Measurements from ENCODE around the gene QRICH1. TPM values are rescaled to one million over a fixed set of nuclear protein-coding genes. Genes with fewer than 3 reads are reported as not detected.
A peak's percentile ranks its signal among the peaks of the same experiment; 100 is the strongest.

The QRICH1 gene
- total and polyA plus RNA-seq, 2 of the 13 experiments (the other 11 are each of a cell fraction or from before 2014, with no cell fraction given) = 52.6 to 102 TPM

DNA sequence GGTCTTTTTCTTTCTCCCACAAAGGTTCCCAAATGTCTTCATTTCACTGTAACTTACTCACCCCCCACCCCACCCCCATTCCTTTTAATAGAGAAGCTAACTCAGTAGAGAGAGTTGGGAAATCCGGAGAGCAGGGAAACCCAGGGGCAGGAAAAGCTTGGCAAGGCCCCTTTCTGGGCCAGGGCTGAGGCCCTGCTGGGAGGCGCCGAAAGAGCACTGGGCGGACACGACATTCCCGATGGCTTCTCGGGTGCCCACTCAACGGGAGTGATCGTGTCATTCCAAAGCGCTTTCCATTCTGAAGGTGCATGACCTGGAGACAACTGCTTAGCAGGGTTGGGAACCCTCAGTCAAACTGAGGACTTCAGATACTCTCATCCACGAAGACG lies 73.9 kb downstream of the QRICH1 start:
- CTCF ChIA-PET (ENCODE audit: low intra/inter-chr PET ratio, low total read pairs) = no interaction called here
- POLR2A ChIA-PET = interaction anchor here (0.6 to 11.1 kb wide), 12 partner anchors 9 to 151 kb away, joined by 3 to 280 read pairs (median 8); partner anchors contain the start of genes ARIH2, IMPDH2, KLHDC8B and LAMB2

More for the DNA sequence above, 73.9 kb downstream of the QRICH1 start:
- Histone ChIP-seq H3K36me3 (replicated peaks in 1 of 2; ENCODE audit: control insufficient read depth in 1 of 2, insufficient read depth in 2 of 2, low read length in 2 of 2) (peaks cover 11 to 27% of the 10 kb centered on the region in 2 experiments; a peak in 4 of 5 replicates), H3K9ac (ENCODE audit: insufficient read depth, low read depth, low read length) (peak overlapping the region; percentile 99), H4K20me1 (ENCODE audit: insufficient read depth, low read length) (peaks cover 2% of the 10 kb centered on the region; the same call in 1 of the 2 replicates), H3K27ac (ENCODE audit: extremely low read length, insufficient read depth, low read length) (peak overlapping the region; percentile 99), H3K4me2 (ENCODE audit: low read depth, low read length) (peak overlapping the region; percentile 89), H3K4me3 (replicated peaks in 1 of 3; ENCODE audit: insufficient read depth in 1 of 3, low read depth in 2 of 3, low read length in 3 of 3) (peak overlapping the region; percentile 80 to 96 (median 89)), H3K27me3 (ENCODE audit: control insufficient read depth in 1 of 2, insufficient read depth in 2 of 2, low read length in 2 of 2) (no peaks in the 10 kb centered on the region; a peak in 1 of 5 replicates), H3K79me2 (ENCODE audit: insufficient read depth, low read length) (peaks cover 27% of the 10 kb centered on the region), H2AFZ (ENCODE audit: low read length) (no peak overlapping the region), H3K9me3 (ENCODE audit: low read length) (no peaks in the 10 kb centered on the region), H3K4me1 (ENCODE audit: insufficient read depth, low read length) (peaks cover 42% of the 10 kb centered on the region)
- TF ChIP-seq, protein P1, sequence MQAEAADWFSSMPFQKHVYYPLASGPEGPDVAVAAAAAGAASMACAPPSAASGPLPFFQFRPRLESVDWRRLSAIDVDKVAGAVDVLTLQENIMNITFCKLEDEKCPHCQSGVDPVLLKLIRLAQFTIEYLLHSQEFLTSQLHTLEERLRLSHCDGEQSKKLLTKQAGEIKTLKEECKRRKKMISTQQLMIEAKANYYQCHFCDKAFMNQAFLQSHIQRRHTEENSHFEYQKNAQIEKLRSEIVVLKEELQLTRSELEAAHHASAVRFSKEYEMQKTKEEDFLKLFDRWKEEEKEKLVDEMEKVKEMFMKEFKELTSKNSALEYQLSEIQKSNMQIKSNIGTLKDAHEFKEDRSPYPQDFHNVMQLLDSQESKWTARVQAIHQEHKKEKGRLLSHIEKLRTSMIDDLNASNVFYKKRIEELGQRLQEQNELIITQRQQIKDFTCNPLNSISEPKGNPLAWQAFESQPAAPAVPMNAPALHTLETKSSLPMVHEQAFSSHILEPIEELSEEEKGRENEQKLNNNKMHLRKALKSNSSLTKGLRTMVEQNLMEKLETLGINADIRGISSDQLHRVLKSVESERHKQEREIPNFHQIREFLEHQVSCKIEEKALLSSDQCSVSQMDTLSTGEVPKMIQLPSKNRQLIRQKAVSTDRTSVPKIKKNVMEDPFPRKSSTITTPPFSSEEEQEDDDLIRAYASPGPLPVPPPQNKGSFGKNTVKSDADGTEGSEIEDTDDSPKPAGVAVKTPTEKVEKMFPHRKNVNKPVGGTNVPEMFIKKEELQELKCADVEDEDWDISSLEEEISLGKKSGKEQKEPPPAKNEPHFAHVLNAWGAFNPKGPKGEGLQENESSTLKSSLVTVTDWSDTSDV (CRISPR knock-in tag; IDR thresholded peaks at IDR 0.05) = no peak
- TF ChIP-seq ZBTB38 (CRISPR knock-in tag; IDR thresholded peaks at IDR 0.05) = no peak
- no peak for TF ChIP-seq ZNF562 (CRISPR knock-in tag; IDR thresholded peaks at IDR 0.05; ENCODE audit: borderline replicate concordance)
- TF ChIP-seq CBX1 (IDR thresholded peaks at IDR 0.05; ENCODE audit: low read depth) = no peak
- no peak for TF ChIP-seq ZNF772 (CRISPR knock-in tag; IDR thresholded peaks at IDR 0.05)
- no peak for TF ChIP-seq ATM (IDR thresholded peaks at IDR 0.05; ENCODE audit: borderline replicate concordance)
- peak; percentile 35; the same call in 1 of the 2 replicates for TF ChIP-seq ZFX (CRISPR knock-in tag; IDR thresholded peaks at IDR 0.05; ENCODE audit: low read depth)
- TF ChIP-seq IRF2 (CRISPR knock-in tag; IDR thresholded peaks at IDR 0.05) = 0 out of 2 replicates have a peak, but pooled peaks have one; percentile 8
- TF ChIP-seq TAF15 (IDR thresholded peaks at IDR 0.05; ENCODE audit: low read depth, low read length, poor library complexity, severe bottlenecking) = no peak
- TF ChIP-seq EED (CRISPR knock-in tag; IDR thresholded peaks at IDR 0.05) = no peak
- TF ChIP-seq, protein P2, sequence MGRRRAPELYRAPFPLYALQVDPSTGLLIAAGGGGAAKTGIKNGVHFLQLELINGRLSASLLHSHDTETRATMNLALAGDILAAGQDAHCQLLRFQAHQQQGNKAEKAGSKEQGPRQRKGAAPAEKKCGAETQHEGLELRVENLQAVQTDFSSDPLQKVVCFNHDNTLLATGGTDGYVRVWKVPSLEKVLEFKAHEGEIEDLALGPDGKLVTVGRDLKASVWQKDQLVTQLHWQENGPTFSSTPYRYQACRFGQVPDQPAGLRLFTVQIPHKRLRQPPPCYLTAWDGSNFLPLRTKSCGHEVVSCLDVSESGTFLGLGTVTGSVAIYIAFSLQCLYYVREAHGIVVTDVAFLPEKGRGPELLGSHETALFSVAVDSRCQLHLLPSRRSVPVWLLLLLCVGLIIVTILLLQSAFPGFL (CRISPR knock-in tag; IDR thresholded peaks at IDR 0.05) = no peak
- 0 out of 2 replicates have a peak, but pooled peaks have one; percentile 12 for TF ChIP-seq ZNF775 (CRISPR knock-in tag; IDR thresholded peaks at IDR 0.05; ENCODE audit: borderline replicate concordance)
- TF ChIP-seq CBX5 (CRISPR knock-in tag; IDR thresholded peaks at IDR 0.05; ENCODE audit: borderline replicate concordance) = no peak
- no peak for TF ChIP-seq ELF4 (CRISPR knock-in tag; IDR thresholded peaks at IDR 0.05; ENCODE audit: borderline replicate concordance)
- TF ChIP-seq NCOA1 (CRISPR knock-in tag; IDR thresholded peaks at IDR 0.05) = no peak
- TF ChIP-seq ZNF816 (CRISPR knock-in tag; IDR thresholded peaks at IDR 0.05; ENCODE audit: borderline replicate concordance) = no peak
- no peak for TF ChIP-seq ZNF136 (CRISPR knock-in tag; IDR thresholded peaks at IDR 0.05; ENCODE audit: low read depth)
- no peak for TF ChIP-seq ZFP90 (CRISPR knock-in tag; IDR thresholded peaks at IDR 0.05; ENCODE audit: borderline replicate concordance)
- DNase-seq (ENCODE audit: low spot score) (no peak), ATAC-seq (no peak), FAIRE-seq (no peak)
- in situ Hi-C loops (cut with HindIII; ENCODE audit: extremely low pct_ligation_motif_present, low pct_unique_long_range_greater_than_20kb) (no loop called here), intact Hi-C loops (cut with micrococcal nuclease; ENCODE audit: unreplicated experiment) (loop anchor here (5.0 kb wide), 1 partner anchor 72 kb away; the partner anchor contains the start of gene QRICH1)
- no TSS peak for BruUV-seq (replicated peaks)
- 2% methylated on average over 6 of the region's 12 CpGs for WGBS (ENCODE audit: low lambda C conversion rate)

All from HepG2 (cell line).